Ascending aorta (tissue), 2 donors: Measurements from ENCODE around the gene NHLRC2. TPM values are rescaled to one million over a fixed set of nuclear protein-coding genes. Genes with fewer than 3 reads are reported as not detected.

Source experiments
- DNase-seq, 2 donors: peaks; one replicate each; pipeline ENCODE4 v3.0.0-alpha.2; 2019; ENCODE audit warnings: low spot score in 2 of 2
- H3K27ac ChIP-seq, 2 donors: fragments of 200-600 bp; sonication (generic); one replicate each; pipeline ENCODE4 v1.5.1; 2016 to 2017; ENCODE audit warnings: mild to moderate bottlenecking in 1 of 2
- H3K27me3 ChIP-seq: fragments of 200-600 bp; sonication (generic); one replicate; pipeline ENCODE4 v1.5.1; 2017
- H3K36me3 ChIP-seq, 2 donors: fragments of 200-600 bp; sonication (generic); one replicate each; pipeline ENCODE4 v1.5.1; 2016
- H3K4me1 ChIP-seq, 2 donors: fragments of 200-600 bp; sonication (generic); one replicate each; pipeline ENCODE4 v1.5.1; 2016 to 2017; ENCODE audit warnings: mild to moderate bottlenecking in 1 of 2
- H3K4me3 ChIP-seq, 2 donors: fragments of 200-600 bp; sonication (generic); one replicate each; pipeline ENCODE4 v1.5.1; 2016 to 2017; ENCODE audit warnings: mild to moderate bottlenecking in 1 of 2
- H3K9me3 ChIP-seq, 2 donors: fragments of 200-600 bp; sonication (generic); one replicate each; pipeline ENCODE4 v1.5.1; 2016
- intact Hi-C: fragments of 100-400 bp; cut with DNase I; formaldehyde crosslinking; loops from one replicate; pipeline ENCODE4 v1.15.1; 2023
- total RNA-seq: library from RNA; depleted of rRNA; stranded (reverse); fragments of >200 nt; gene quantifications from one replicate; pipeline ENCODE4 v1.1.0, GENCODE V29; 2016
- TF ChIP-seq, protein P1 (sequence below), 3 experiments: fragments of 200-600 bp in 2 of 3; fragments of 450-650 bp in 1 of 3; sonication (generic) in 2 of 3; IDR thresholded peaks; one replicate each; pipeline ENCODE4 v1.5.1; 2016 to 2019; ENCODE audit warnings: antibody characterized with exemption in 3 of 3, mild to moderate bottlenecking in 1 of 3, moderate library complexity in 1 of 3

The NHLRC2 gene
- total RNA-seq, 1 donor from 2014 or later = 7.1 TPM

- H3K9me3 ChIP-seq = no peaks in the 10 kb centered on the region
- TF ChIP-seq, protein P1, sequence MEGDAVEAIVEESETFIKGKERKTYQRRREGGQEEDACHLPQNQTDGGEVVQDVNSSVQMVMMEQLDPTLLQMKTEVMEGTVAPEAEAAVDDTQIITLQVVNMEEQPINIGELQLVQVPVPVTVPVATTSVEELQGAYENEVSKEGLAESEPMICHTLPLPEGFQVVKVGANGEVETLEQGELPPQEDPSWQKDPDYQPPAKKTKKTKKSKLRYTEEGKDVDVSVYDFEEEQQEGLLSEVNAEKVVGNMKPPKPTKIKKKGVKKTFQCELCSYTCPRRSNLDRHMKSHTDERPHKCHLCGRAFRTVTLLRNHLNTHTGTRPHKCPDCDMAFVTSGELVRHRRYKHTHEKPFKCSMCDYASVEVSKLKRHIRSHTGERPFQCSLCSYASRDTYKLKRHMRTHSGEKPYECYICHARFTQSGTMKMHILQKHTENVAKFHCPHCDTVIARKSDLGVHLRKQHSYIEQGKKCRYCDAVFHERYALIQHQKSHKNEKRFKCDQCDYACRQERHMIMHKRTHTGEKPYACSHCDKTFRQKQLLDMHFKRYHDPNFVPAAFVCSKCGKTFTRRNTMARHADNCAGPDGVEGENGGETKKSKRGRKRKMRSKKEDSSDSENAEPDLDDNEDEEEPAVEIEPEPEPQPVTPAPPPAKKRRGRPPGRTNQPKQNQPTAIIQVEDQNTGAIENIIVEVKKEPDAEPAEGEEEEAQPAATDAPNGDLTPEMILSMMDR (IDR thresholded peaks at IDR 0.05) = no peak
- H3K27me3 ChIP-seq = no peaks in the 10 kb centered on the region
- peaks cover 3 to 14% of the 10 kb centered on the region in 2 donors for H3K4me1 ChIP-seq
- H3K27ac ChIP-seq = peak overlapping the region in 1 of 2 donors; percentile 64
- DNase-seq = no peak
- H3K4me3 ChIP-seq = no peak overlapping the region
- H3K36me3 ChIP-seq = no peaks in the 10 kb centered on the region
- intact Hi-C loops = no loop called here
These were observed 104.9 kb downstream of the NHLRC2 start for GRCh38 chr10:113959383-113959760.

- Histone ChIP-seq H3K36me3 (no peaks in the 10 kb centered on the region), H3K4me3 (no peak overlapping the region), H3K27ac (no peak overlapping the region), H3K4me1 (peaks cover 3 to 14% of the 10 kb centered on the region in 2 donors), H3K27me3 (no peaks in the 10 kb centered on the region), H3K9me3 (no peaks in the 10 kb centered on the region)
- intact Hi-C loops = no loop called here
- TF ChIP-seq, protein P1 (IDR thresholded peaks at IDR 0.05) = no peak
- DNase-seq = no peak
These were observed 106.2 kb downstream of the NHLRC2 start for GRCh38 chr10:113960617-113961181.

- DNase-seq = no peak
- intact Hi-C loops = no loop called here
- Histone ChIP-seq H3K27me3 (no peaks in the 10 kb centered on the region), H3K4me1 (peaks cover 3 to 14% of the 10 kb centered on the region in 2 donors), H3K27ac (no peak overlapping the region), H3K36me3 (no peaks in the 10 kb centered on the region), H3K4me3 (no peak overlapping the region), H3K9me3 (no peaks in the 10 kb centered on the region)
- TF ChIP-seq, protein P1 (IDR thresholded peaks at IDR 0.05) = no peak
These were observed 106.9 kb downstream of the NHLRC2 start for GRCh38 chr10:113961182-113962031.

DNA sequence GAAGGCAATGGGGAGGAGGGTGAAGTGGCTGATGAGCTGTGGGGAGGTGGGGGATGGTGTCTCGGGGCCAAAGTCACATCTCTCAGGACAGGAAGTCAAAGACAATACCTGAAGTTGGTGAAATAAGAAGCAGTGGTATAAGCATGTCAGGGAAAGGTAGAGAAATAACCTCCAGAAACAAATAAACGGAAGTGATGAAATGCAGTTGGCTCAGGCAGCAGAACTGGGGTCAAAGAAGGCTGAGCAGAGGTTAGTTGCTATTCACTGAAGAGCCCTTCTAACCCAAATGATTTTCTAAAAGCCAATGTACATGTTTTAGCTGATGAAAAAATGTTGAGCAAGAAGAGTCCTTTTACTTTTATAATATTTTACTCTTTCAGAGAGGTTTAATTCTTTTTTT is 110.6 kb downstream of the NHLRC2 start:
- TF ChIP-seq, protein P1 (IDR thresholded peaks at IDR 0.05) = no peak
- DNase-seq = no peak
- Histone ChIP-seq H3K9me3 (no peaks in the 10 kb centered on the region), H3K27me3 (no peaks in the 10 kb centered on the region), H3K4me3 (no peak overlapping the region), H3K36me3 (no peaks in the 10 kb centered on the region), H3K27ac (no peak overlapping the region), H3K4me1 (no peaks in the 10 kb centered on the region)
- intact Hi-C loops = no loop called here

DNA sequence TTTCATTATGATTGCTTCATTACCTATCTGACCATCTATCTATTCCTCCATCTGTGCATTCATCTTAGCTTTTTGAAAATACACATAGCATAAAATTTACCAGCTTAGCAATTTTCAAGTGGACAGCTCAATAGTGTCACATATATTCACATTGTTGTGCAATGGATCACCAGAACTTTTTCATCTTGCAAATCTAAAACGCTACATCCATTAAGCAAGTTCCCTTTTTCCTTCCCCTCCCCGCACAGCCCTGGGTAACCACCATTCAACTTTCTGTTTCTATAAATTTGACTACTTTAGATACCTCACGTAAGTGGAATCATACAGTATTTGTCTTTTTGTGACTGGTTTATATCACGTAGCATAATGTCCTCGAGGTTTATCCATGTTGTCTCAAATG is 111.2 kb downstream of the NHLRC2 start:
- Histone ChIP-seq H3K4me1 (no peaks in the 10 kb centered on the region), H3K36me3 (no peaks in the 10 kb centered on the region), H3K27me3 (no peaks in the 10 kb centered on the region), H3K27ac (no peak overlapping the region), H3K4me3 (no peak overlapping the region), H3K9me3 (no peaks in the 10 kb centered on the region)
- TF ChIP-seq, protein P1 (IDR thresholded peaks at IDR 0.05) = no peak
- intact Hi-C loops = no loop called here
- no peak for DNase-seq

Other genes with a start within 250 kb of the NHLRC2 start
- not detected for gene NRAP, start 190.6 kb upstream of the NHLRC2 start, total RNA-seq
- 27.2 TPM for gene CASP7, start 174.7 kb upstream of the NHLRC2 start, total RNA-seq
- not detected for gene PLEKHS1, start 103.0 kb upstream of the NHLRC2 start, total RNA-seq
- gene DCLRE1A, start 579 bp upstream of the NHLRC2 start, total RNA-seq = 0.21 TPM
- gene ADRB1, start 189.2 kb downstream of the NHLRC2 start, total RNA-seq = not detected